HCT116 (cell line): ENCODE measurements around the gene KIF7. TPM values are rescaled to one million over a fixed set of nuclear protein-coding genes. Genes with fewer than 3 reads are reported as not detected.

ENCODE experiments used
- ATAC-seq: fragments of 200-7000 bp; cut with Tn5 transposase; 2 replicates; pipeline ENCODE4 v1.9.1; 2020; ENCODE audit warnings: mild to moderate bottlenecking, moderate library complexity
- BruUV-seq: library from RNA; stranded (reverse); fragments of 400-500 nt; replicated peaks from 2 replicates; lab custom pipeline; 2021; lab: Mats Ljungman, UMichigan
- CTCF ChIA-PET: fragments of 300-600 bp; sonication (Branson Sonifier 250); formaldehyde crosslinking; loops from one replicate; lab custom pipeline; 2021; ENCODE audit warnings: antibody characterized with exemption; lab: Charles Lee
- POLR2A ChIA-PET: fragments of 300-600, 350-600 bp; sonication (Branson Sonifier 250); formaldehyde crosslinking; loops from one replicate; lab custom pipeline; 2021; ENCODE audit warnings: antibody characterized with exemption; lab: Charles Lee
- RAD21 ChIA-PET, 2 experiments: fragments of 300-600 bp; sonication (Branson Sonifier 250); formaldehyde crosslinking; loops; one replicate each; lab custom pipeline; 2023; ENCODE audit warnings: low total read pairs in 2 of 2; ENCODE audit not compliant: uncharacterized antibody in 2 of 2, unreplicated experiment in 2 of 2, low non-redundant PET in 1 of 2; lab: Charles Lee
- DNase-seq: peaks from one replicate; pipeline ENCODE4 v3.0.0-alpha.2; 2010; ENCODE audit warnings: low read depth, low spot score
- H2AFZ ChIP-seq: fragments of 200-600 bp; shearing (Covaris generic), sonication (generic); 2 replicates; pipeline ENCODE4 v1.6.1; 2017; ENCODE audit warnings: low read depth, mixed run types, mixed read lengths, antibody characterized with exemption, low read length; ENCODE audit not compliant: poor library complexity, severe bottlenecking
- H3K27ac ChIP-seq: 2 replicates; pipeline ENCODE4 v1.5.1; 2012; ENCODE audit warnings: low read depth, low read length
- H3K27me3 ChIP-seq: fragments of 200-600 bp; sonication (generic); 2 replicates; pipeline ENCODE4 v1.6.1; 2016; ENCODE audit warnings: mixed run types, low read length, mixed read lengths; ENCODE audit not compliant: insufficient read depth
- H3K36me3 ChIP-seq, 2 experiments: fragments of 200-500 bp in 1 of 2; fragments of 200-600 bp in 1 of 2; sonication (Bioruptor generic) in 1 of 2; sonication (generic) in 1 of 2; 2 replicates each; pipeline versions ENCODE4 v1.5.1 to v1.6.1; 2014 to 2016; ENCODE audit warnings: low read length in 2 of 2, inconsistent platforms in 1 of 2, mixed read lengths in 1 of 2, mixed run types in 1 of 2; ENCODE audit not compliant: insufficient read depth in 2 of 2, control insufficient read depth in 1 of 2
- H3K4me1 ChIP-seq, 2 experiments: fragments of 200-600 bp in 1 of 2; sonication (generic) in 1 of 2; 2 replicates each; pipeline versions ENCODE4 v1.5.1 to v1.6.1; 2012 to 2017; ENCODE audit warnings: low read length in 2 of 2, inconsistent platforms in 1 of 2, mild to moderate bottlenecking in 1 of 2, mixed read lengths in 1 of 2, mixed run types in 1 of 2, moderate library complexity in 1 of 2; ENCODE audit not compliant: insufficient read depth in 2 of 2, control insufficient read depth in 1 of 2
- H3K4me2 ChIP-seq: fragments of 200-600 bp; sonication (generic); 2 replicates; pipeline ENCODE4 v1.6.1; 2017; ENCODE audit warnings: mixed run types, low read length, mixed read lengths
- H3K4me3 ChIP-seq, 2 experiments: fragments of 200-600 bp in 1 of 2; sonication (generic) in 1 of 2; replicated peaks in 1 of 2; 2 replicates each; pipeline ENCODE4 v1.5.1; 2011 to 2016; ENCODE audit warnings: low read length in 2 of 2, control low read depth in 1 of 2, low read depth in 1 of 2, mild to moderate bottlenecking in 1 of 2, mixed read lengths in 1 of 2, mixed run types in 1 of 2
- H3K79me2 ChIP-seq: fragments of 200-600 bp; sonication (generic); 2 replicates; pipeline ENCODE4 v1.6.1; 2017; ENCODE audit warnings: mild to moderate bottlenecking, mixed run types, low read length, moderate library complexity, mixed read lengths; ENCODE audit not compliant: insufficient read depth
- H3K9ac ChIP-seq: fragments of 200-600 bp; sonication (generic); 2 replicates; pipeline ENCODE4 v1.6.1; 2016; ENCODE audit warnings: low read length, mixed read lengths
- H3K9me2 ChIP-seq: fragments of 200-600 bp; sonication (generic), shearing (Covaris generic); 2 replicates; pipeline ENCODE4 v1.6.1; 2017; ENCODE audit warnings: mixed run types, mild to moderate bottlenecking, moderate library complexity; ENCODE audit not compliant: insufficient read depth
- H3K9me3 ChIP-seq, 2 experiments: fragments of 200-500 bp in 1 of 2; fragments of 200-600 bp in 1 of 2; sonication (Bioruptor generic) in 1 of 2; sonication (generic) in 1 of 2; 2 replicates each; pipeline ENCODE4 v1.6.1; 2014 to 2017; ENCODE audit warnings: low read length in 2 of 2, mixed read lengths in 2 of 2, inconsistent platforms in 1 of 2, low read depth in 1 of 2, mild to moderate bottlenecking in 1 of 2, mixed run types in 1 of 2, moderate library complexity in 1 of 2; ENCODE audit not compliant: control insufficient read depth in 1 of 2, insufficient read depth in 1 of 2
- H4K20me1 ChIP-seq: fragments of 200-600 bp; sonication (generic), shearing (Covaris generic); 2 replicates; pipeline ENCODE4 v1.6.1; 2017; ENCODE audit warnings: mixed run types, mild to moderate bottlenecking, moderate library complexity; ENCODE audit not compliant: insufficient read depth
- CBX3 ChIP-seq: IDR thresholded peaks from 2 replicates; pipeline ENCODE4 v1.6.1; 2012; ENCODE audit warnings: low read depth
- EZH2phosphoT487 ChIP-seq: fragments of 200-600 bp; IDR thresholded peaks from 2 replicates; pipeline ENCODE4 v1.6.1; 2018; ENCODE audit warnings: antibody characterized with exemption, borderline replicate concordance
- FOSL1 ChIP-seq: IDR thresholded peaks from 2 replicates; pipeline ENCODE4 v1.6.1; 2012; ENCODE audit warnings: low read depth
- JUND ChIP-seq: IDR thresholded peaks from 2 replicates; pipeline ENCODE4 v1.6.1; 2012
- POLR2A ChIP-seq: IDR thresholded peaks from 2 replicates; pipeline ENCODE4 v1.7.0; 2011; ENCODE audit warnings: borderline replicate concordance; ENCODE audit not compliant: insufficient read depth, insufficient read length; ENCODE audit errors: extremely low read depth
- RAD21 ChIP-seq: IDR thresholded peaks from 2 replicates; pipeline ENCODE4 v1.6.1; 2012; ENCODE audit warnings: low read depth, mild to moderate bottlenecking
- SIN3A ChIP-seq: IDR thresholded peaks from 2 replicates; pipeline ENCODE4 v1.6.1; 2012; ENCODE audit warnings: low read depth
- SP1 ChIP-seq: IDR thresholded peaks from 2 replicates; pipeline ENCODE4 v1.6.1; 2012; ENCODE audit warnings: low read depth
- SRF ChIP-seq: IDR thresholded peaks from 2 replicates; pipeline ENCODE4 v1.6.1; 2012; ENCODE audit warnings: low read depth
- TCF7L2 ChIP-seq: IDR thresholded peaks from 2 replicates; pipeline ENCODE4 v1.7.0; 2011; ENCODE audit warnings: borderline replicate concordance, inconsistent platforms; ENCODE audit not compliant: insufficient read depth, insufficient read length; ENCODE audit errors: extremely low read depth
- YY1 ChIP-seq: IDR thresholded peaks from 2 replicates; pipeline ENCODE4 v1.6.1; 2011; ENCODE audit warnings: low read length, low read depth, moderate library complexity, mild to moderate bottlenecking; ENCODE audit not compliant: insufficient replicate concordance; ENCODE audit errors: extremely low read depth
- intact Hi-C: fragments of 100-400 bp; cut with micrococcal nuclease; formaldehyde crosslinking; loops from 2 replicates; pipeline ENCODE4 v1.10.0; 2022
- total RNA-seq: library from RNA; stranded (reverse); gene quantifications from one replicate; pipeline ENCODE4 v1.2.1, GENCODE V29; 2021; ENCODE audit not compliant: unreplicated experiment
- TF ChIP-seq, protein P1 (sequence below), 3 experiments: fragments of 200-600 bp in 1 of 3; sonication (generic) in 1 of 3; IDR thresholded peaks in 2 of 3; conservative IDR thresholded peaks in 1 of 3; 2 replicates each; pipeline ENCODE4 v1.5.1; 2012 to 2017; ENCODE audit warnings: low read depth in 2 of 3, low read length in 2 of 3, antibody characterized with exemption in 1 of 3, borderline replicate concordance in 1 of 3, control low read depth in 1 of 3, mild to moderate bottlenecking in 1 of 3, mixed read lengths in 1 of 3, mixed run types in 1 of 3, moderate library complexity in 1 of 3; ENCODE audit not compliant: insufficient read depth in 1 of 3

Gene KIF7
- total RNA-seq, 1 experiment from 2014 or later: 0.12 TPM

DNA sequence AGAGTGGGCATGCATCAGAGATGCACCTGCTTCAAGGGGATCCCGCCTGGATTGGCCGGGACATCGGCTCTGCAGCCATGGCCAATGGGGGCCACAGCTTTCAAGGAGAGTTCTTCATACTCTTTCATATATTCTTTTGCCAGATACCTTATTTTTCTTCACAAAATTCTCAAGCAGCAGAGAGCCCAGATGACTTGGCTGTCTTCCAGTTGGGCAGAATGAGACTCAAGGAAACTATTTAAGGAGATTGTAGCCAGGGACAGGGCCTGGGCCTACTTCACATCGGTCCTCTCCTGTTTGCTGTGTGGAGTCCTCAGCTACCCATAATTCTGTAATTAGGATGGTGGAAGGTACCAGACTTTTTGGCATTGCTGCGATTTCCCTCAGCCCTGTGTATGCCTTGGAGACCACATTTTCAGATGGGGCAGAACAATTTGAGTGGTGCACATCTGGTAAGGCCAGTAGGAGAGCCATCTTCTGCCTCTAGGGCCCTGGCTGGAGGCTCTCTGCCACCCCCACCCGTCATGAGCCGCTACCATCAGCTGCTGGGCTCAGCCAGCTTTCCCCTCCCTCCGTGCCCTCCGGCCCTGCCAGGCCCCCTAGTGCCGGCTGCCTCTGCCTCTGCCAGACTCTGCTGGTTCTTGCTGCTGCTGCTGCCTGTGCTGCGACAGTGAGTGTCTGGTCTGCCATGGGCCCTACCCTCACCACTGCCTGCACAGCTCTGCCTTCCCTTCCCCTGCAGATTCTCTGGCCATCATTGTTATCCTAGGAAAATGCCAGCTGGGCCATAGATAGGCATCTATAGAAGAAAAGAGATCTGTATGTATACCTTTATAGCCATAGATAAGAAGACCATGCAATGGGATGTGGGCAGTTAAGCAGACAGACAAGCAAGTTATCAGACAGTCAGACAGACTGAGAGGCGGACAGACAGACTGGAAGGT, 17.2 kb upstream of the KIF7 start:
- CTCF ChIA-PET: interaction anchor here (0.7 to 3.0 kb wide), 4 partner anchors 10 to 68 kb away, joined by 3 to 14 read pairs (median 5); no protein-coding TSS in a partner anchor
- no peaks in the 10 kb centered on the region for H3K4me1 ChIP-seq
- RAD21 ChIA-PET: no interaction called here
- no peak overlapping the region for H3K27ac ChIP-seq
- ATAC-seq: peak; percentile 23
- no peaks in the 10 kb centered on the region for H3K9me3 ChIP-seq
- H4K20me1 ChIP-seq: no peaks in the 10 kb centered on the region
- no peak overlapping the region for H3K4me3 ChIP-seq
- no peak for DNase-seq
- no peaks in the 10 kb centered on the region for H3K27me3 ChIP-seq
- H3K9me2 ChIP-seq: no peaks in the 10 kb centered on the region
- H3K36me3 ChIP-seq: no peaks in the 10 kb centered on the region
- no peak overlapping the region for H3K9ac ChIP-seq
- no TSS peak for BruUV-seq
- no peak overlapping the region for H3K4me2 ChIP-seq
- intact Hi-C loops: no loop called here
- no peak for TF ChIP-seq POLR2A
- no peak for TF ChIP-seq CBX3
- no peak for TF ChIP-seq RAD21
- no peak for TF ChIP-seq SRF
- no peak for TF ChIP-seq SP1
- TF ChIP-seq, protein P1, sequence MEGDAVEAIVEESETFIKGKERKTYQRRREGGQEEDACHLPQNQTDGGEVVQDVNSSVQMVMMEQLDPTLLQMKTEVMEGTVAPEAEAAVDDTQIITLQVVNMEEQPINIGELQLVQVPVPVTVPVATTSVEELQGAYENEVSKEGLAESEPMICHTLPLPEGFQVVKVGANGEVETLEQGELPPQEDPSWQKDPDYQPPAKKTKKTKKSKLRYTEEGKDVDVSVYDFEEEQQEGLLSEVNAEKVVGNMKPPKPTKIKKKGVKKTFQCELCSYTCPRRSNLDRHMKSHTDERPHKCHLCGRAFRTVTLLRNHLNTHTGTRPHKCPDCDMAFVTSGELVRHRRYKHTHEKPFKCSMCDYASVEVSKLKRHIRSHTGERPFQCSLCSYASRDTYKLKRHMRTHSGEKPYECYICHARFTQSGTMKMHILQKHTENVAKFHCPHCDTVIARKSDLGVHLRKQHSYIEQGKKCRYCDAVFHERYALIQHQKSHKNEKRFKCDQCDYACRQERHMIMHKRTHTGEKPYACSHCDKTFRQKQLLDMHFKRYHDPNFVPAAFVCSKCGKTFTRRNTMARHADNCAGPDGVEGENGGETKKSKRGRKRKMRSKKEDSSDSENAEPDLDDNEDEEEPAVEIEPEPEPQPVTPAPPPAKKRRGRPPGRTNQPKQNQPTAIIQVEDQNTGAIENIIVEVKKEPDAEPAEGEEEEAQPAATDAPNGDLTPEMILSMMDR (IDR thresholded peaks at IDR 0.05 in 2 of 3, conservative IDR thresholded peaks at IDR 0.05 in 1 of 3; ENCODE audit: borderline replicate concordance in 1 of 3, insufficient read depth in 1 of 3, low read depth in 2 of 3, low read length in 2 of 3): no peak
- no peaks in the 10 kb centered on the region for H3K79me2 ChIP-seq
- POLR2A ChIA-PET: no interaction called here
- H2AFZ ChIP-seq: no peak overlapping the region

DNA sequence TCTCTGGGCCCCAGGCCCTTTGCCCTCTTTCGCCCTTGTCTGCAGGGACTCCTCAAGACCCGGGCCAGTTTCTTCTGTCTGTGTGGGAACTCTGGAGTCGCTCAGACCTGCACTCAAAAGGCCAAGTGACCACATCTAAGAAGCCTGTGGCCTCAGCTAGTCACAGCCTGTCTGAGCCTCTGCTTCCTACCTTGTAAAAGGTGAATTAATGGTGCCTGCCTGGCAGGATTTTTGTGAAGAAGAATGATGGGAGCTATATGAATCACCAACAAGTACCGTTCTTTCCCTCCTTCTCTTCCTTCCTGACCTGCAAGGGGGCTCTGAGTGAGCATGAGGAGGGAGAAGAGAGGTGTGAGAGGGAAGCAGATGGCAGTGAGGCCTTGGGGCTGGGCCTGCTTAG, 16.4 kb upstream of the KIF7 start:
- Histone ChIP-seq H3K4me2 (no peak overlapping the region), H3K9me2 (no peaks in the 10 kb centered on the region), H3K27ac (no peak overlapping the region), H3K4me1 (no peaks in the 10 kb centered on the region), H2AFZ (no peak overlapping the region), H3K36me3 (no peaks in the 10 kb centered on the region), H4K20me1 (no peaks in the 10 kb centered on the region), H3K9me3 (no peaks in the 10 kb centered on the region), H3K79me2 (no peaks in the 10 kb centered on the region), H3K27me3 (no peaks in the 10 kb centered on the region), H3K4me3 (no peak overlapping the region), H3K9ac (no peak overlapping the region)
- POLR2A ChIA-PET: no interaction called here
- BruUV-seq: no TSS peak
- RAD21 ChIA-PET: no interaction called here
- CTCF ChIA-PET: interaction anchor here (1.2 to 3.0 kb wide), 2 partner anchors 9 to 24 kb away, joined by 4 to 14 read pairs; no protein-coding TSS in a partner anchor
- ATAC-seq (no peak), DNase-seq (no peak)
- intact Hi-C loops: no loop called here
- TF ChIP-seq JUND (no peak), YY1 (no peak), SP1 (no peak), EZH2phosphoT487 (no peak), TCF7L2 (no peak), FOSL1 (no peak), SIN3A (no peak), CBX3 (no peak), SRF (no peak)
- TF ChIP-seq, protein P1 (IDR thresholded peaks at IDR 0.05 in 2 of 3, conservative IDR thresholded peaks at IDR 0.05 in 1 of 3; ENCODE audit: borderline replicate concordance in 1 of 3, insufficient read depth in 1 of 3, low read depth in 2 of 3, low read length in 2 of 3): no peak
